Loucy (cell line): ENCODE results near the gene TSHR.

Experiments used
- EZH2phosphoT487 ChIP-seq: fragments of 200-600 bp; IDR thresholded peaks from 2 replicates; pipeline ENCODE4 v1.6.1; 2018; ENCODE audit warnings: antibody characterized with exemption, mild to moderate bottlenecking, moderate library complexity, borderline replicate concordance
- TF ChIP-seq, protein P1 (sequence below): fragments of 200-600 bp; sonication (generic); conservative IDR thresholded peaks from 2 replicates; pipeline ENCODE4 v1.5.1; 2014; ENCODE audit warnings: mild to moderate bottlenecking, antibody characterized with exemption, low read length

DNA sequence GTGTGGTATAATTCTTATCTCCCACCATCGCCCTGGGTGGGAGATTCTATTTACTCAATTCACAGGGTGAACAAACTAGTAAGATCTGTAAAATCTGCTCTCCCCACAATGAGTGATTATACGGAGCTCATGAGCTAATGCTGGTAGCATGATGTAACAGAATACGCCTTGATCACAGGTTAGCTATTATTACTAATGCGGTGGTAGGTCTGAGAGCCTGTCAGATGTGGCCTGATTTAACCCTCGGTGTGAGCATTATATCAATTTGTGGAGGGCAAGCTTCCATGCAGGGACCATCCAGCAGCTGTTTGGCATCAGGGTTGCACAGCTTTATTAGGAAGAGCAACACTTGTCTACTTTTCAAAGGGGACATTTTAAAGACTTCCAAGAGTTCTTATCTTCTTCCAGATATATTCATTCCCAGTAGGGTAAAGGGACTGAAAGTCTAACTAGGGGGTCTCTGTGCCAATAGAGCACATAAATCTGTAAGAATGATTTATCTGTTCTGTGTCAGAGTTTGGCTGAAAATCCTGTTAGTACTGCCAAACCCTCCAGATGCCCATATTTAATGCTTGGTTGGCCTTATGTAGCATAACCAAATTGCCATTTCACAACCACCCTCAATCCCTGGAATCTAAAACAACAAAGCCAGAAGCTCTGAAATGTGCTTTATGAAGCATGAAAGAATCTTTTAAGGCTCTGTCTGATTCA, 18.7 kb downstream of the TSHR start:
- TF ChIP-seq, protein P1, sequence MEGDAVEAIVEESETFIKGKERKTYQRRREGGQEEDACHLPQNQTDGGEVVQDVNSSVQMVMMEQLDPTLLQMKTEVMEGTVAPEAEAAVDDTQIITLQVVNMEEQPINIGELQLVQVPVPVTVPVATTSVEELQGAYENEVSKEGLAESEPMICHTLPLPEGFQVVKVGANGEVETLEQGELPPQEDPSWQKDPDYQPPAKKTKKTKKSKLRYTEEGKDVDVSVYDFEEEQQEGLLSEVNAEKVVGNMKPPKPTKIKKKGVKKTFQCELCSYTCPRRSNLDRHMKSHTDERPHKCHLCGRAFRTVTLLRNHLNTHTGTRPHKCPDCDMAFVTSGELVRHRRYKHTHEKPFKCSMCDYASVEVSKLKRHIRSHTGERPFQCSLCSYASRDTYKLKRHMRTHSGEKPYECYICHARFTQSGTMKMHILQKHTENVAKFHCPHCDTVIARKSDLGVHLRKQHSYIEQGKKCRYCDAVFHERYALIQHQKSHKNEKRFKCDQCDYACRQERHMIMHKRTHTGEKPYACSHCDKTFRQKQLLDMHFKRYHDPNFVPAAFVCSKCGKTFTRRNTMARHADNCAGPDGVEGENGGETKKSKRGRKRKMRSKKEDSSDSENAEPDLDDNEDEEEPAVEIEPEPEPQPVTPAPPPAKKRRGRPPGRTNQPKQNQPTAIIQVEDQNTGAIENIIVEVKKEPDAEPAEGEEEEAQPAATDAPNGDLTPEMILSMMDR, result no peak
- TF ChIP-seq EZH2phosphoT487, result no peak
